Keratinocyte (primary cell): ENCODE data around the gene TMEM235.

Experiments used
- CTCF ChIP-seq, 3 experiments: IDR thresholded peaks in 1 of 3; conservative IDR thresholded peaks in 1 of 3; optimal IDR thresholded peaks in 1 of 3; 2 replicates in 2 of 3; 3 replicates in 1 of 3; pipeline versions ENCODE3 to v1.5.1; 2011; ENCODE audit warnings: low read length in 3 of 3, mild to moderate bottlenecking in 3 of 3, moderate library complexity in 2 of 3, control low read depth in 1 of 3, inconsistent platforms in 1 of 3; ENCODE audit not compliant: insufficient read depth in 2 of 3; ENCODE audit errors: extremely low read depth in 1 of 3
- EZH2 ChIP-seq: IDR thresholded peaks from one replicate; pipeline ENCODE4 v1.6.1; 2012; ENCODE audit warnings: inconsistent platforms, mild to moderate bottlenecking, low read length, moderate library complexity

DNA sequence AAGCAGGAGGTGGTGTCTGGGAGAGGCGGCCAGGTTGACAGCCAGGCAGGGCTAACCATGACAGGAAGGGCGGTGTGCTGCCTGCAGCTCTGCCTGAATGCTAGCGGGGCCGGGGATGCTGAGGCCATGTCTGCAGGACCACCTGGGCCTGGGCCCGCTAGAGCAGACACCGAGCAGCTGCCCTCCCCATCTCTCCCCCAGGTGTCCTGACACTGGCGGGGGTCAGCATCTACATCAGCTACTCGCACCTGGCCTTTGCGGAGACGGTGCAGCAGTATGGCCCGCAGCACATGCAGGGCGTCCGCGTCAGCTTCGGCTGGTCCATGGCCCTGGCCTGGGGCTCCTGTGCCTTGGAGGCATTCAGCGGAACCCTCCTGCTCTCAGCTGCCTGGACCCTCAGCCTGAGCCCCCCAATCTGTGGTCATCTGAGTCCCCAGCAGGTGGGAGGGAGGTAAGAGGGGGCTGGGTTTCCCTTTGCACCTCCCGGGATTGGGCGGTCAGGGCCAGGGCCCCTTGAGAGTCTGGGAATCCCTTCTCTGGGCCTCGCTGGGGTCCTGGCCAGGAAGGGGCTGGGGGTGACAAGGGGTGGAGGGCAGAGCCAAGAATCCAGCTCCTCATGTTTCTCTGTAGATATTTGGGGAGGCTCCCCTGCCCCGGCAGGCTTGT is 7.5 kb downstream of the TMEM235 start:
- TF ChIP-seq CTCF (optimal IDR thresholded peaks at IDR 0.05 in 1 of 3, IDR thresholded peaks at IDR 0.05 in 1 of 3, conservative IDR thresholded peaks at IDR 0.05 in 1 of 3; ENCODE audit: extremely low read depth in 1 of 3, insufficient read depth in 2 of 3, low read length in 3 of 3) (no peak), EZH2 (no peak)
